Naive thymus-derived CD8-positive, alpha-beta T cell (primary cell): ENCODE results near the gene ABHD2. TPM values are rescaled to one million over a fixed set of nuclear protein-coding genes. Genes with fewer than 3 reads are reported as not detected.
A peak's percentile ranks its signal among the peaks of the same experiment; 100 is the strongest.

Experiments used
- ATAC-seq, 2 donors: fragments of 150-1000 bp; cut with Tn5 transposase in 1 of 2; sonication (Bioruptor Pico), chemical (Tn5 transposase) in 1 of 2; 1 replicate in 1 of 2; 2 replicates in 1 of 2; pipeline ENCODE4 v1.10.0; 2021; ENCODE audit warnings: mild to moderate bottlenecking in 2 of 2, moderate library complexity in 2 of 2
- POLR2A ChIA-PET: fragments of 350-600 bp; sonication (Branson Sonifier 250); formaldehyde crosslinking; loops from one replicate; lab custom pipeline; 2021; ENCODE audit warnings: antibody characterized with exemption; lab: Charles Lee
- DNase-seq, 10 donors: peaks; one replicate each; pipeline versions ENCODE4 v3.0.0 to v3.0.0-alpha.2; 2020 to 2022
- H3K27ac Mint-ChIP-seq, 10 donors: one replicate each; pipeline ENCODE4 v1.8.0; 2020 to 2022; ENCODE audit warnings: mild to moderate bottlenecking in 10 of 10, mixed read lengths in 10 of 10, moderate library complexity in 4 of 10, inconsistent platforms in 1 of 10
- H3K27me3 Mint-ChIP-seq, 5 donors: one replicate each; pipeline ENCODE4 v1.8.0; 2021 to 2022; ENCODE audit warnings: mixed read lengths in 5 of 5
- H3K36me3 Mint-ChIP-seq, 3 donors: one replicate each; pipeline ENCODE4 v1.8.0; 2020 to 2022; ENCODE audit warnings: mixed read lengths in 3 of 3, mild to moderate bottlenecking in 2 of 3, inconsistent platforms in 1 of 3
- H3K4me1 Mint-ChIP-seq, 4 donors: one replicate each; pipeline ENCODE4 v1.8.0; 2021 to 2022; ENCODE audit warnings: mixed read lengths in 4 of 4
- H3K4me3 Mint-ChIP-seq, 10 donors: one replicate each; pipeline ENCODE4 v1.8.0; 2020 to 2022; ENCODE audit warnings: mild to moderate bottlenecking in 10 of 10, mixed read lengths in 10 of 10, moderate library complexity in 6 of 10, inconsistent platforms in 1 of 10
- H3K9me3 Mint-ChIP-seq, 9 donors: one replicate each; pipeline ENCODE4 v1.8.0; 2020 to 2022; ENCODE audit warnings: mixed read lengths in 9 of 9, mild to moderate bottlenecking in 3 of 9, inconsistent platforms in 1 of 9, moderate library complexity in 1 of 9
- polyA plus RNA-seq, 3 donors: library from polyadenylated mRNA; unstranded; fragments of 300-500 nt; fragmentation: Illumina TruSeq; gene quantifications; one replicate each; pipeline ENCODE4 v1.2.3, GENCODE V29; 2021
- total RNA-seq, 8 experiments: library from RNA in 2 of 8; stranded (reverse) in 2 of 8; gene quantifications; one replicate each; pipeline ENCODE4 v1.2.3 and lab custom pipeline; 2021 to 2026

Gene ABHD2
- total and polyA plus RNA-seq, 5 experiments from 2014 or later = 14.0 to 49.9 (median 17.1) TPM

- Mint-ChIP-seq H3K4me3 (no peak overlapping the region), H3K4me1 (peaks cover 0 to 7% (median under 1%) of the 10 kb centered on the region in 4 donors), H3K27me3 (no peaks in the 10 kb centered on the region), H3K36me3 (peaks cover 0 to 70% (median 10%) of the 10 kb centered on the region in 3 donors), H3K27ac (no peak overlapping the region), H3K9me3 (no peaks in the 10 kb centered on the region)
- POLR2A ChIA-PET = no interaction called here
- ATAC-seq (no peak), DNase-seq (no peak)
These were observed 96.8 kb downstream of the ABHD2 start for GRCh38 chr15:89184886-89185526.

DNA sequence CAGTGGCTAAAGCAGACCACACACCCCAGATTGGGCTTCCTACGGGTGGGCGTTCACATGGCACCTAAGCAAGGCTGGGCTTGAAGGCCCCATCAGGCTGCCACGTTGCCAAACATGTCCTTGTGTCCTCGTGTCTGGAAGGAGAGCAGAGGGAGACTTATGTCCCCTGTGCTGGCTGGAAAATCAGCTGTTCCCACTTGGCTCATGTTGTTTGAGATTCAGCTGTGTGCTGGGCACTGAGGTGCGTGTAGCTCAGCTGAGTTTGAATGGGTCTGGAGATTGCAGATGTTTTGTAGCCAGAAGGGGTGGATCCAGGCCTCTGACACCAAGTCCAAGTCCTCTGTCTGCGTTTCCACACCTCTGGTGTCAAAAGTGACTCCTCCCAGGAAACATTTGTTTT, 98.5 kb downstream of the ABHD2 start:
- ATAC-seq = no peak
- no peaks in the 10 kb centered on the region for H3K27me3 Mint-ChIP-seq
- POLR2A ChIA-PET = no interaction called here

DNA sequence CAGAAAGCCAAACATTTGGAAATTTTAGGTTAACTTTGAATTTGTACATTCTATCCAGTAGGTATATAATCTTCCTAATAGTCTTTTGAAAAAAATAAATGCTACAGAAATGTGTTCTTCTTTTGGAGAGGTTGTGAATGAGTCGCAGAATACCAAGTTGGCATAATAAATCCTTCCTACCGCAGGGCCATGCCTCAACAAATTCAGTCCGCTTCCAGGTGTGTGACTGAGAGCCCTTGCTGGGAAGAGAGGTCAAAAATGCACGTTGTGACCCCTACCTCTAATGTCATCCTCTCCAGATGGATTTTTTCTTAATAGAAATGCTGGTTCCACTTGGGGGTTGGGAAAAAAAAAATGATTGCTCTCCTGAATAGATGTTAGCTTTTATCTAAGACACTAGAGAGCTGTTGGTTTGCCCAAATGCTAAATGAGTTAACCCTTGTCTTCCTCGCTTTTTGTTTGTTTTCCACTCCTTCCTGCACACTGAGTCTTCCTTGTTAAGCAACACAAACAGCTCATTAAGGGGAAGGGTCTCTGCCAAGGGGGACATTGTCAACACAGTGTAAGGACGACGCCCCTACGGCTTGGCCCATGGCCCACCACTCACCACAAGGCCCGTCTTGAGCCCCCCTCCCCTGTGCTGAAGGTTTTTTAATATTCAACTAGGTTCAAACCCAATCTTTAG, 99.2 kb downstream of the ABHD2 start:
- no peak overlapping the region for H3K27ac Mint-ChIP-seq
- H3K9me3 Mint-ChIP-seq = no peaks in the 10 kb centered on the region
- POLR2A ChIA-PET = interaction anchor here (0.5 kb wide), 1 partner anchor 98 kb away, joined by 3 read pairs; no protein-coding TSS in a partner anchor
- ATAC-seq (no peak), DNase-seq (no peak)
- H3K4me1 Mint-ChIP-seq = peaks cover 0 to 1% (median 0%) of the 10 kb centered on the region in 4 donors
- no peak overlapping the region for H3K4me3 Mint-ChIP-seq
- no peaks in the 10 kb centered on the region for H3K27me3 Mint-ChIP-seq
- peaks cover 0 to 82% (median 19%) of the 10 kb centered on the region in 3 donors for H3K36me3 Mint-ChIP-seq

More for the DNA sequence above, 98.5 kb downstream of the ABHD2 start:
- DNase-seq = no peak
- Mint-ChIP-seq H3K27ac (no peak overlapping the region), H3K4me1 (peaks cover 0 to 1% (median 0%) of the 10 kb centered on the region in 4 donors), H3K9me3 (no peaks in the 10 kb centered on the region), H3K36me3 (peaks cover 0 to 79% (median 17%) of the 10 kb centered on the region in 3 donors), H3K4me3 (no peak overlapping the region)

DNA sequence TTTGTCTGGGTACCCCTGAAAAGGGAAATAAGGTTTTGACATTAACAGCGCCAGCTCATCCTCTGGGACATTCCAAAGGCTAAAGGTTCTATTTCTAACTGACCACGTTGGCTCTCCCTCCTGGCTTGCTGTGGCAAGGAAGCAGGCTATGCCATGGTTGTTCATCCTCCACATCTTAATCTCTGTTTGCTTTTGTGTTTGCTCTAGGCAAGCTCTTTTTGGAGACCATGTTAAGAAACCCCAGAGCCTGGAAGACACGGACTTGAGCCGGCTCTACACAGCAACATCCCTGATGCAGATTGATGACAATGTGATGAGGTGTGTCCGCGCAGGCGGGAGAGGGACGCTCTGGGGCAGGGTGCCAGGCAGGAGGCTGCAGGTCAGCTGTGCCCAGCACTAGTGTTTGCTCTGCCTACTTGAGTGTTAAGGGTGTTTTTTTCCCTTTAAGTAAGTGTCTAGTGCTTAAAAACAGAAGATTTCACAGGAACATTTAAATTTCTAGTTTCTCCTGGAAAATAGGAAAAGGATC, 99.8 kb downstream of the ABHD2 start:
- POLR2A ChIA-PET = no interaction called here
- no peak for ATAC-seq
- peaks cover 0 to 84% (median 22%) of the 10 kb centered on the region in 3 donors for H3K36me3 Mint-ChIP-seq
- no peaks in the 10 kb centered on the region for H3K4me1 Mint-ChIP-seq
- no peak overlapping the region for H3K27ac Mint-ChIP-seq
- no peak for DNase-seq
- H3K27me3 Mint-ChIP-seq = no peaks in the 10 kb centered on the region
- no peak overlapping the region for H3K4me3 Mint-ChIP-seq
- no peaks in the 10 kb centered on the region for H3K9me3 Mint-ChIP-seq

DNA sequence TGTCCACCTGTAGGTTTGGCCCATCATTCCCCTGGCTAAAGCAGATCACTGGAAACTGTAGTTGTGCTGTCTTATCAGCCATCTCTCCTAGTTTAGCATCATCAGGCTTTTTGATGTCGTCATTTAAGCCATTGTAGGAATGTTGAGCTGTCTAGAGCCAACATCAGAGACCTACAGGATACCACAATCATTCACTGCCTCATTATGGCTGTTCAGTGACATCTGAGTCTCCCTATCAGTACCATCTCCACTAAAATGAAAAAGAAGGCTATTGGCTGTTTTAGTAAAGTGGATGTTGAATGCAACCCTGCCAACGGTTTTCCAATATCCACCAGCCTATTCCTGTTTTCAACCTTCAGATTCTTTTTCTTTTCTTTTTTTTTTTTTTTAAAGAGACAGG, 103.9 kb downstream of the ABHD2 start:
- no peaks in the 10 kb centered on the region for H3K27me3 Mint-ChIP-seq
- ATAC-seq (no peak), DNase-seq (no peak)
- peaks cover 0 to 89% (median 36%) of the 10 kb centered on the region in 3 donors for H3K36me3 Mint-ChIP-seq
- POLR2A ChIA-PET = no interaction called here
- H3K4me3 Mint-ChIP-seq = no peak overlapping the region
- peaks cover 0 to 2% (median 1%) of the 10 kb centered on the region in 4 donors for H3K4me1 Mint-ChIP-seq
- no peaks in the 10 kb centered on the region for H3K9me3 Mint-ChIP-seq
- H3K27ac Mint-ChIP-seq = no peak overlapping the region

- ATAC-seq (no peak), DNase-seq (no peak)
- H3K27ac Mint-ChIP-seq = no peak overlapping the region
- H3K4me3 Mint-ChIP-seq = no peak overlapping the region
- H3K27me3 Mint-ChIP-seq = no peaks in the 10 kb centered on the region
- peaks cover 0 to 6% (median 3%) of the 10 kb centered on the region in 4 donors for H3K4me1 Mint-ChIP-seq
- peaks cover 0 to 87% (median 36%) of the 10 kb centered on the region in 3 donors for H3K36me3 Mint-ChIP-seq
- no peaks in the 10 kb centered on the region for H3K9me3 Mint-ChIP-seq
- POLR2A ChIA-PET = no interaction called here
These were observed 104.5 kb downstream of the ABHD2 start for GRCh38 chr15:89192766-89193165.

GRCh38 chr15:89194608-89195007, 106.4 kb downstream of the ABHD2 start:
- peaks cover 0 to 77% (median 30%) of the 10 kb centered on the region in 3 donors for H3K36me3 Mint-ChIP-seq
- H3K4me1 Mint-ChIP-seq = peaks cover 0 to 6% (median 3%) of the 10 kb centered on the region in 4 donors
- H3K4me3 Mint-ChIP-seq = no peak overlapping the region
- H3K27me3 Mint-ChIP-seq = no peaks in the 10 kb centered on the region
- ATAC-seq (no peak), DNase-seq (no peak)
- H3K27ac Mint-ChIP-seq = no peak overlapping the region
- POLR2A ChIA-PET = no interaction called here
- no peaks in the 10 kb centered on the region for H3K9me3 Mint-ChIP-seq

DNA sequence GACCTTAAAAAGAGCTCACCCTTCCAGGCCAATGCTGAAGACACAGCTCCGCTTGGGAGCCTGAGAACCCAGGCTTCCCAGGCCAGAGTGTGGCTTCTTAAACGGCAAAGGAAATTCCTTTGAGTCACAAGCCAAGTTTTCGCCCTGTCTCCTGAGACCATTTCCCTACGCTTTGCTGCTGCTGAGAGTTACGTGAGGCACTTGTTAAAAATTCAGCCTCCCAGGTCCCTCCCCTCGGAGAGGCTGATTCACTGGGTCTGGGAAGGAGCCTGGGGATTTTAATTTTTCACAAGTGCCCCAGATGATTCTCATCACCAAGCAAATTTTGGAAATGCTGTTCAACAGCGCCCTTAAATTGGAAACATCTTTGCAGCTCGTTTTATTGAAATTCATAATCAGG, 107.6 kb downstream of the ABHD2 start:
- no peak for ATAC-seq
- peak overlapping the region in 2 of 10 donors; percentile 61 to 65 for H3K27ac Mint-ChIP-seq

GRCh38 chr15:89196241-89196640, 108.0 kb downstream of the ABHD2 start:
- no peak for DNase-seq
- Mint-ChIP-seq H3K4me1 (peaks cover 0 to 6% (median 3%) of the 10 kb centered on the region in 4 donors), H3K9me3 (no peaks in the 10 kb centered on the region), H3K36me3 (peaks cover 0 to 75% (median 24%) of the 10 kb centered on the region in 3 donors), H3K27me3 (no peaks in the 10 kb centered on the region), H3K4me3 (no peak overlapping the region), H3K27ac (peak overlapping the region in 2 of 10 donors; percentile 41 to 61)
- POLR2A ChIA-PET = no interaction called here
- no peak for ATAC-seq

More for the DNA sequence above, 107.6 kb downstream of the ABHD2 start:
- Mint-ChIP-seq H3K9me3 (no peaks in the 10 kb centered on the region), H3K36me3 (peaks cover 0 to 75% (median 26%) of the 10 kb centered on the region in 3 donors), H3K4me3 (no peak overlapping the region), H3K27me3 (no peaks in the 10 kb centered on the region), H3K4me1 (peaks cover 0 to 6% (median 3%) of the 10 kb centered on the region in 4 donors)
- DNase-seq = no peak
- POLR2A ChIA-PET = no interaction called here

DNA sequence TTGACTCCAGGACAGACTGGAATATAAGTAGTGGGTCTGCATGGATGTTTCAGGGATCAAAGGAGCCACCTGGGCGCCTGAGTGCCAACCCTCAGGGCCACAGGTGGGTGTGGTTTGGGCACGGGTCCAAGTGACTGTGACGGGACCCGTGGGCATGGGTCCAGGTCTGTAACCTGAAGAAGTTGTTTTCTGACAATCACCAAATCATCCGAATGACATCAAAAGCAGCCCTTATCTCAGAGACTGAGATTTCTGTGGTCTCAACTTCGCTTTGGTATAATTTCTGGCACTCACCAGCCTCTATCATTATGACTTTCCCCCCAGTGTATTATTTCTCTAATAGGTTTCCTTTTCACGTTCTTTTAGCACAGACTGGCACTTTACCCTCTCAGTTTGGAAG, 108.7 kb downstream of the ABHD2 start:
- Mint-ChIP-seq H3K9me3 (no peaks in the 10 kb centered on the region), H3K4me3 (no peak overlapping the region), H3K4me1 (peaks cover 0 to 6% (median 3%) of the 10 kb centered on the region in 4 donors), H3K27ac (peak overlapping the region in 4 of 10 donors; percentile 10 to 31 (median 22)), H3K36me3 (peaks cover 0 to 71% (median 19%) of the 10 kb centered on the region in 3 donors), H3K27me3 (no peaks in the 10 kb centered on the region)
- no peak for ATAC-seq
- POLR2A ChIA-PET = no interaction called here
- peak in 1 of 10 donors; percentile 15 for DNase-seq

- POLR2A ChIA-PET = no interaction called here
- H3K27ac Mint-ChIP-seq = peak overlapping the region in 4 of 10 donors; percentile 10 to 31 (median 19)
- no peak for ATAC-seq
These were observed 109.3 kb downstream of the ABHD2 start for GRCh38 chr15:89197503-89197971.

GRCh38 chr15:89198196-89198595, 109.9 kb downstream of the ABHD2 start:
- H3K4me1 Mint-ChIP-seq = peaks cover 0 to 6% (median 4%) of the 10 kb centered on the region in 4 donors
- peaks cover 0 to 59% (median 15%) of the 10 kb centered on the region in 3 donors for H3K36me3 Mint-ChIP-seq
- DNase-seq (no peak), ATAC-seq (no peak)
- no peaks in the 10 kb centered on the region for H3K27me3 Mint-ChIP-seq
- no peak overlapping the region for H3K4me3 Mint-ChIP-seq
- H3K9me3 Mint-ChIP-seq = no peaks in the 10 kb centered on the region
- POLR2A ChIA-PET = no interaction called here
- H3K27ac Mint-ChIP-seq = no peak overlapping the region

More at GRCh38 chr15:89197503-89197971, 109.3 kb downstream of the ABHD2 start:
- H3K36me3 Mint-ChIP-seq = peaks cover 0 to 66% (median 19%) of the 10 kb centered on the region in 3 donors
- no peaks in the 10 kb centered on the region for H3K27me3 Mint-ChIP-seq
- no peaks in the 10 kb centered on the region for H3K9me3 Mint-ChIP-seq
- DNase-seq = no peak
- H3K4me1 Mint-ChIP-seq = peaks cover 0 to 6% (median 3%) of the 10 kb centered on the region in 4 donors
- H3K4me3 Mint-ChIP-seq = no peak overlapping the region

- no peaks in the 10 kb centered on the region for H3K9me3 Mint-ChIP-seq
- DNase-seq (no peak), ATAC-seq (no peak)
- H3K36me3 Mint-ChIP-seq = peaks cover 0 to 53% (median 15%) of the 10 kb centered on the region in 3 donors
- H3K27ac Mint-ChIP-seq = peak overlapping the region in 1 of 10 donors; percentile 36
- POLR2A ChIA-PET = no interaction called here
- no peaks in the 10 kb centered on the region for H3K27me3 Mint-ChIP-seq
- peaks cover 4 to 12% (median 11%) of the 10 kb centered on the region in 4 donors for H3K4me1 Mint-ChIP-seq
- H3K4me3 Mint-ChIP-seq = no peak overlapping the region
These were observed 110.7 kb downstream of the ABHD2 start for GRCh38 chr15:89198934-89199333.
